HL-60 (cell line): ENCODE measurements around the gene NEURL1.

ENCODE experiments used
- CTCF ChIP-seq: IDR thresholded peaks from one replicate; pipeline ENCODE4 v1.5.1; 2011; ENCODE audit warnings: low read length, control low read depth, inconsistent platforms; ENCODE audit not compliant: insufficient read depth
- POLR2AphosphoS5 ChIP-seq: IDR thresholded peaks from 2 replicates; pipeline ENCODE4 v1.6.1; 2012; ENCODE audit warnings: low read depth

GRCh38 chr10:103610083-103610472, 116.6 kb downstream of the NEURL1 start:
- TF ChIP-seq POLR2AphosphoS5 (no peak), CTCF (no peak)
